SK-N-SH (cell line): ENCODE results near the gene PLCH1. TPM values are rescaled to one million over a fixed set of nuclear protein-coding genes. Genes with fewer than 3 reads are reported as not detected.

Experiments used
- CTCF ChIA-PET: fragments of 300-600, 350-600 bp; formaldehyde crosslinking; extraction: SDS; loops from one replicate; lab custom pipeline; 2021; lab: Yijun Ruan, JAX
- POLR2A ChIA-PET: fragments of 350-600 bp; sonication (Branson Sonifier 250); formaldehyde crosslinking; extraction: SDS; loops from one replicate; lab custom pipeline; 2020; ENCODE audit warnings: antibody characterized with exemption, inconsistent platforms; lab: Yijun Ruan, JAX
- DNase-seq: peaks from one replicate; pipeline ENCODE4 v3.0.0; 2012
- H2AFZ ChIP-seq: fragments of 200-600 bp; sonication (generic); 2 replicates; pipeline ENCODE4 v1.8.1; 2016; ENCODE audit warnings: antibody characterized with exemption, mild to moderate bottlenecking, low read depth
- H3F3A ChIP-seq: fragments of 200-600 bp; sonication (generic); replicated peaks from 2 replicates; pipeline ENCODE3; 2016; ENCODE audit warnings: antibody characterized with exemption, mild to moderate bottlenecking; ENCODE audit not compliant: insufficient read depth
- H3K27ac ChIP-seq, 2 experiments: fragments of 200-500 bp in 1 of 2; fragments of 200-600 bp in 1 of 2; sonication (Bioruptor generic) in 1 of 2; sonication (generic), shearing (Covaris generic) in 1 of 2; 2 replicates each; pipeline versions ENCODE4 v1.5.1 to v1.6.1; 2014 to 2016; ENCODE audit warnings: low read depth in 2 of 2, inconsistent platforms in 1 of 2, low read length in 1 of 2, mild to moderate bottlenecking in 1 of 2, mixed read lengths in 1 of 2
- H3K27me3 ChIP-seq: fragments of 200-600 bp; sonication (generic), shearing (Covaris generic); 2 replicates; pipeline ENCODE4 v1.6.1; 2016; ENCODE audit warnings: mixed run types; ENCODE audit not compliant: insufficient read depth
- H3K36me3 ChIP-seq, 2 experiments: fragments of 200-500 bp in 1 of 2; fragments of 200-600 bp in 1 of 2; sonication (Bioruptor generic) in 1 of 2; sonication (generic) in 1 of 2; replicated peaks in 1 of 2; 2 replicates each; pipeline versions ENCODE3 to v1.5.1; 2014 to 2016; ENCODE audit warnings: low read length in 1 of 2, mild to moderate bottlenecking in 1 of 2; ENCODE audit not compliant: insufficient read depth in 2 of 2, control insufficient read depth in 1 of 2
- H3K4me1 ChIP-seq, 2 experiments: fragments of 200-500 bp in 1 of 2; fragments of 200-600 bp in 1 of 2; sonication (Bioruptor generic) in 1 of 2; sonication (generic), shearing (Covaris generic) in 1 of 2; 2 replicates each; pipeline versions ENCODE4 v1.5.1 to v1.6.1; 2014 to 2016; ENCODE audit warnings: low read depth in 1 of 2, low read length in 1 of 2, mixed run types in 1 of 2; ENCODE audit not compliant: insufficient read depth in 2 of 2, control insufficient read depth in 1 of 2
- H3K4me2 ChIP-seq: fragments of 200-600 bp; sonication (generic), shearing (Covaris generic); 2 replicates; pipeline ENCODE4 v1.6.1; 2017; ENCODE audit warnings: mixed run types
- H3K4me3 ChIP-seq, 2 experiments: fragments of 200-500 bp in 1 of 2; fragments of 200-600 bp in 1 of 2; sonication (Bioruptor generic) in 1 of 2; sonication (generic), shearing (Covaris generic) in 1 of 2; 2 replicates each; pipeline versions ENCODE4 v1.5.1 to v1.8.1; 2014 to 2016; ENCODE audit warnings: low read depth in 2 of 2, inconsistent platforms in 1 of 2, low read length in 1 of 2, mild to moderate bottlenecking in 1 of 2, mixed read lengths in 1 of 2, moderate library complexity in 1 of 2
- H3K79me2 ChIP-seq: fragments of 200-600 bp; sonication (generic); 2 replicates; pipeline ENCODE4 v1.8.1; 2017; ENCODE audit warnings: mild to moderate bottlenecking; ENCODE audit not compliant: insufficient read depth
- H3K9ac ChIP-seq: fragments of 200-600 bp; sonication (generic); 2 replicates; pipeline ENCODE4 v1.6.1; 2017; ENCODE audit warnings: mixed run types
- H3K9me2 ChIP-seq: fragments of 200-600 bp; sonication (generic); 2 replicates; pipeline ENCODE4 v1.6.1; 2017; ENCODE audit warnings: mixed run types
- H3K9me3 ChIP-seq: fragments of 200-600 bp; sonication (generic); 2 replicates; pipeline ENCODE4 v1.6.1; 2017; ENCODE audit warnings: mixed run types, mild to moderate bottlenecking, moderate library complexity
- H4K20me1 ChIP-seq: fragments of 200-600 bp; sonication (generic); 2 replicates; pipeline ENCODE4 v1.6.1; 2017; ENCODE audit warnings: mild to moderate bottlenecking, mixed run types; ENCODE audit not compliant: insufficient read depth
- ELF1 ChIP-seq: IDR thresholded peaks from 2 replicates; pipeline ENCODE4 v1.4.0; 2012
- FOSL2 ChIP-seq: IDR thresholded peaks from 2 replicates; pipeline ENCODE4 v1.4.0; 2012; ENCODE audit warnings: low read depth, mild to moderate bottlenecking, moderate library complexity, borderline replicate concordance
- FOXJ3 ChIP-seq: sonication (generic); formaldehyde crosslinking; IDR thresholded peaks from 2 replicates; pipeline ENCODE4 v1.5.1; 2020; ENCODE audit warnings: mild to moderate bottlenecking, missing genetic modification reagents
- FOXM1 ChIP-seq: IDR thresholded peaks from 2 replicates; pipeline ENCODE4 v1.4.0; 2012; ENCODE audit warnings: low read depth, mild to moderate bottlenecking
- MXI1 ChIP-seq: IDR thresholded peaks from 2 replicates; pipeline ENCODE4 v1.6.1; 2012; ENCODE audit warnings: mild to moderate bottlenecking, low read depth, low read length, improper control_type of control experiment
- PBX3 ChIP-seq: IDR thresholded peaks from 2 replicates; pipeline ENCODE4; 2012
- POLR2AphosphoS5 ChIP-seq: IDR thresholded peaks from 2 replicates; pipeline ENCODE4 v1.6.1; 2012; ENCODE audit warnings: low read depth, low read length
- RAD21 ChIP-seq: IDR thresholded peaks from 2 replicates; pipeline ENCODE4 v1.6.1; 2012; ENCODE audit warnings: mild to moderate bottlenecking, low read length
- RCOR1 ChIP-seq: fragments of 150-350 bp; IDR thresholded peaks from 2 replicates; pipeline ENCODE4 v1.6.1; 2017; ENCODE audit warnings: antibody characterized with exemption, low read length
- RXRA ChIP-seq: IDR thresholded peaks from 2 replicates; pipeline ENCODE4 v1.4.0; 2012; ENCODE audit warnings: low read depth, mild to moderate bottlenecking, borderline replicate concordance
- SIN3A ChIP-seq: IDR thresholded peaks from 2 replicates; pipeline ENCODE4 v1.6.1; 2012; ENCODE audit warnings: low read depth, mild to moderate bottlenecking, low read length, moderate library complexity, borderline replicate concordance
- SMC3 ChIP-seq: IDR thresholded peaks from 2 replicates; pipeline ENCODE4 v1.6.1; 2012; ENCODE audit warnings: low read depth, low read length, improper control_type of control experiment
- TAF1 ChIP-seq: IDR thresholded peaks from 2 replicates; pipeline ENCODE4 v1.6.1; 2012; ENCODE audit warnings: low read depth, mild to moderate bottlenecking, low read length, moderate library complexity, borderline replicate concordance
- TCF12 ChIP-seq: IDR thresholded peaks from 2 replicates; pipeline ENCODE4 v1.4.0; 2012
- USF2 ChIP-seq: fragments of 150-350 bp; IDR thresholded peaks from 2 replicates; pipeline ENCODE4 v1.6.1; 2017; ENCODE audit warnings: antibody characterized with exemption, low read length, low read depth, borderline replicate concordance
- YY1 ChIP-seq: IDR thresholded peaks from 2 replicates; pipeline ENCODE4 v1.4.0; 2012; ENCODE audit warnings: low read depth, mild to moderate bottlenecking
- WGBS: methylation state at CpG from one replicate; pipeline ENCODE4 v1.1.6; 2017; ENCODE audit warnings: low lambda C conversion rate; 5-methylcytosine and 5-hydroxymethylcytosine counted together
- polyA plus RNA-seq, 3 experiments: library from polyadenylated mRNA; depleted of rRNA; stranded (reverse); fragments of >200 nt; gene quantifications; 2 replicates each; pipeline ENCODE4 v1.2.3, GENCODE V29; 2012
- TF ChIP-seq, protein P1 (sequence below): IDR thresholded peaks from 2 replicates; pipeline ENCODE4 v1.6.1; 2012; ENCODE audit warnings: mild to moderate bottlenecking, low read depth, low read length, moderate library complexity

PLCH1 gene
- polyA plus RNA-seq, 1 of the 3 experiments (the other 2 are of a cell fraction) = 0.26 TPM

GRCh38 chr3:155448531-155448930 lies 296.3 kb downstream of the PLCH1 start:
- no peak for TF ChIP-seq RAD21
- TF ChIP-seq, protein P1, sequence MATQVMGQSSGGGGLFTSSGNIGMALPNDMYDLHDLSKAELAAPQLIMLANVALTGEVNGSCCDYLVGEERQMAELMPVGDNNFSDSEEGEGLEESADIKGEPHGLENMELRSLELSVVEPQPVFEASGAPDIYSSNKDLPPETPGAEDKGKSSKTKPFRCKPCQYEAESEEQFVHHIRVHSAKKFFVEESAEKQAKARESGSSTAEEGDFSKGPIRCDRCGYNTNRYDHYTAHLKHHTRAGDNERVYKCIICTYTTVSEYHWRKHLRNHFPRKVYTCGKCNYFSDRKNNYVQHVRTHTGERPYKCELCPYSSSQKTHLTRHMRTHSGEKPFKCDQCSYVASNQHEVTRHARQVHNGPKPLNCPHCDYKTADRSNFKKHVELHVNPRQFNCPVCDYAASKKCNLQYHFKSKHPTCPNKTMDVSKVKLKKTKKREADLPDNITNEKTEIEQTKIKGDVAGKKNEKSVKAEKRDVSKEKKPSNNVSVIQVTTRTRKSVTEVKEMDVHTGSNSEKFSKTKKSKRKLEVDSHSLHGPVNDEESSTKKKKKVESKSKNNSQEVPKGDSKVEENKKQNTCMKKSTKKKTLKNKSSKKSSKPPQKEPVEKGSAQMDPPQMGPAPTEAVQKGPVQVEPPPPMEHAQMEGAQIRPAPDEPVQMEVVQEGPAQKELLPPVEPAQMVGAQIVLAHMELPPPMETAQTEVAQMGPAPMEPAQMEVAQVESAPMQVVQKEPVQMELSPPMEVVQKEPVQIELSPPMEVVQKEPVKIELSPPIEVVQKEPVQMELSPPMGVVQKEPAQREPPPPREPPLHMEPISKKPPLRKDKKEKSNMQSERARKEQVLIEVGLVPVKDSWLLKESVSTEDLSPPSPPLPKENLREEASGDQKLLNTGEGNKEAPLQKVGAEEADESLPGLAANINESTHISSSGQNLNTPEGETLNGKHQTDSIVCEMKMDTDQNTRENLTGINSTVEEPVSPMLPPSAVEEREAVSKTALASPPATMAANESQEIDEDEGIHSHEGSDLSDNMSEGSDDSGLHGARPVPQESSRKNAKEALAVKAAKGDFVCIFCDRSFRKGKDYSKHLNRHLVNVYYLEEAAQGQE = no peak
- TF ChIP-seq POLR2AphosphoS5 = no peak
- TF ChIP-seq YY1 = no peak
- no peak for TF ChIP-seq ELF1
- no peak for TF ChIP-seq SIN3A
- no peak for TF ChIP-seq TAF1
- TF ChIP-seq PBX3 = no peak
- TF ChIP-seq USF2 = no peak
- no peak for TF ChIP-seq FOSL2
- no peak for TF ChIP-seq RXRA
- TF ChIP-seq RCOR1 = no peak
- TF ChIP-seq TCF12 = no peak
- no peak for TF ChIP-seq MXI1
- TF ChIP-seq SMC3 = no peak
- TF ChIP-seq FOXJ3 (CRISPR knock-in tag) = no peak
- TF ChIP-seq FOXM1 = no peak
- Histone ChIP-seq H3K4me2 (no peak overlapping the region), H3K4me1 (no peaks in the 10 kb centered on the region; a peak in 1 of 4 replicates), H3K9me3 (no peaks in the 10 kb centered on the region), H3K9me2 (no peaks in the 10 kb centered on the region), H3F3A (no peaks in the 10 kb centered on the region), H2AFZ (no peak overlapping the region), H3K9ac (no peak overlapping the region), H3K79me2 (no peaks in the 10 kb centered on the region), H3K4me3 (no peak overlapping the region), H3K36me3 (no peaks in the 10 kb centered on the region), H4K20me1 (no peaks in the 10 kb centered on the region), H3K27ac (no peak overlapping the region), H3K27me3 (no peaks in the 10 kb centered on the region)
- CTCF ChIA-PET = interaction anchor here (1.1 kb wide), 1 partner anchor 11 kb away, joined by 3 read pairs; no protein-coding TSS in a partner anchor
- DNase-seq = no peak
- 67% methylated on average over 3 of the region's 3 CpGs for WGBS
- POLR2A ChIA-PET = no interaction called here
